ENCODE data around the gene LRP5.

GRCh38 chr11:68387840-68388239 lies 75.4 kb downstream of the LRP5 start:
- TF ChIP-seq POLR2AphosphoS5 (IDR thresholded peaks at IDR 0.05; ENCODE audit: low read depth, low read length) (no peak), TAF1 (IDR thresholded peaks at IDR 0.05; ENCODE audit: borderline replicate concordance, low read depth, low read length) (no peak), POLR2A (IDR thresholded peaks at IDR 0.05; ENCODE audit: low read depth, low read length) (no peak)

Data from GM12892 (cell line).